ENCODE measurements around the gene FYCO1.
A peak's percentile ranks its signal among the peaks of the same experiment; 100 is the strongest.

Gene FYCO1

DNA sequence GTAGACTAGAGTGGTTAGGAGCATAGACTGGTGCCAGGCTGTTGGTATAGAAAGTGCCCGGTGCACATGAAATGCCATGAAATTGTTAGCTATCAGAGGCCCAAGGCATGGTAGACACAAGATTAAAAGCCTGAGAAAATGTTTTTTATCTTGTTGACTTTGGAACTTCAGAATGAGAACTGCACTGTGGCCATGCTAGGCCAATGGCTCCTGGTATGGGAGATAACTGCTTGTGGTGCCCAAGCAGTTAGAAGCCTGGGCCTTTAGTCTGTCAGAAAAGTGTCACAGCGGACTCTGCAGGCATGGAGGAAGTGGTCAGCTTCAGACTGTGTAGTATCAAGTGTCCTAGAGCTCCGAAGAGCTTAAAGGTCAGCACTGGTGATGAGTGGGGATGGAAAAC, 11.9 kb downstream of the FYCO1 start:
- DNase-seq, result no peak

DNA sequence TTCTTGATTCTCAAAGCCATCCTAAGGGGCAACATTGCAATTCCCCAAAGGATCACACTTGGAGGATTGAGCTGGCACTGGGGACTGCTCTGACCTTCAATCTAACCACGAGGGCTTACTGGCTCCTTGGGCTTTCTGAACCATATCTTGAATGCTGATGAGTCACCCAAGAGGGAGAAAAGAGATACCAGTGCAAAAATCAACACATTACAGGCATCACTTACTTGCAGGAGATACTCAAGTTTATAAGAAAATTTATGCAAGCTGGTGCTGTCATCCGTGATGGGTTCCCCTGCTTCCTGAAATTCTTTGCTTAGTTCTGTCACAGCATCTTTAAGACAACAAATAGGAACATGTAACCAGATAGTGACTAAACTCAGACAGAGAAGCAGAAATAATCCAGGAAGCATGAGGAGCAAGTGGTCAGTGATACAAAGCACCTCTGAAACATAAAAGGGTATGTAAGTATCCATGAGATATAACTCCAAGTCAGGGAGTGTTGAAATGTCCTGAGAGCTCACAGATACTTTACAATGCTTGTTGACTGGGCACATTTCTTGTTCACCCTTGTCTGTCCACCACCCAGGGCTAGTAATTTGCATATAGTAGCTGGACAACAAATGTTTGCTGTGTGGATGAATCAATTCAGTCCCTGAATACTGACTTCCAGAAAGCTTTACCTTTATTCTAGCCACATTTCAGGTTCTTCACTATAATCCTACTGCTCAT, 14.1 kb downstream of the FYCO1 start:
- no peak for DNase-seq

DNA sequence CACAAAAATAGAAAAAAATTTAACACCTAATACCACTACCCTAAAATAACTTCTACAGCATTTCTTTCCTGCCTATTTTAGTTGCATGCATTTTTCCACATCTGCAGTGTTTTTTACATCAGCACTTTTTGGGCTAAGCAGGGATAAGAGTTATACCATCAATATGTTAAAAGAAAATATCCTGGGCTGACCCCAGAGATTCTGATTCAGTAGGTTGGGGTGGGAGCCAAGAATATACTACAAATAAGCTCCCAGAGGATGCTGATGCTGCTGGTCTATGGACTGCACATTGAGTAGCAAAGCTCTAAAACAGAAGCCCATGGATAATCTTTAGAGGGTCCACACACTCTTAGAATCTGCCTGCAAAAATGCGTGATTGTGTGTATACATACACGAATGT, 14.8 kb downstream of the FYCO1 start:
- no peak for DNase-seq

- no peak for DNase-seq
Measured at GRCh38 chr3:45980229-45980813, 15.3 kb downstream of the FYCO1 start.

GRCh38 chr3:45979378-45979777, 16.2 kb downstream of the FYCO1 start:
- DNase-seq, result peak; percentile 64

GRCh38 chr3:45978006-45978761, 17.4 kb downstream of the FYCO1 start:
- DNase-seq, result no peak

DNA sequence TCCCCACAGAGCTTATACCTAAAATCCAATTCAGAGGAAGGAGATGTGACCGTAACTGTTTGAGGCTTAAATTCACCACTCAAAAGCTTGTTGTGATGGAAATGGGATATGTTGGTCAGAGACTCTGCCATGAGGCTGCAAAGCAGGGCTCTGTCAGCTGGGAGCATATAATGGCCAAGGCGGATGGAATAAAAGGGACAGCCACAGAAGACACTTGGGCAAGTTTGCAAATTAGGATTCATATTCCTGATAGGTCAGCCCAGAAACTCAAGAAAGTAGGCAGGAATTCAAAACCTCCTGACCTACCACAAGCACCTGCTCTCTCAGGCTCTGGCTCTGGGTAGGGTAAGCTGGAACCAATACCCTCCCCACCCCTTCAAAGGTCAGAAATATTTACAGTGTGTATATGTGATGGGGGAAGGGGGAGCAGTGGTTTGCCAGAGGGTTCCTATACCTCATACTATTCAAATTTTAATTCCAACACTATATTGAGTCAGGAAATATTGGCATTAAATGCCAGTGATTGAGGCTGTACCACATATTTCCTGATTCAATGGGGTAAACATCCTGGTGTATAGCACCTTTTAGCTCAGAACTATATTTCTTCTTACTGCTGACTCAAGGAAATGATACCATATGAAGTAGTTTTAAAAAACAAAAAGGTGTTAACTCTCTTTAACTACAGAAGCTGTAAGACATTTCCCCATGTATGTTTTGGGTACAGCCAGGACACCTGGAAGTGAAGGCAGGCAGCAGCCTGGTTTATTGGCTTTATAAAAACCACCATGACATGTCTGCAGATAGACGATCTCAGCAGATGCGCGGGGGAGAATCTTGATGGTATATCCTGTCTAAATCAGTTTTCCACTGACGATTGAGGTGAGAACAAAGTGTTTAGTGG, 19.2 kb downstream of the FYCO1 start:
- peak; percentile 45 for DNase-seq

DNA sequence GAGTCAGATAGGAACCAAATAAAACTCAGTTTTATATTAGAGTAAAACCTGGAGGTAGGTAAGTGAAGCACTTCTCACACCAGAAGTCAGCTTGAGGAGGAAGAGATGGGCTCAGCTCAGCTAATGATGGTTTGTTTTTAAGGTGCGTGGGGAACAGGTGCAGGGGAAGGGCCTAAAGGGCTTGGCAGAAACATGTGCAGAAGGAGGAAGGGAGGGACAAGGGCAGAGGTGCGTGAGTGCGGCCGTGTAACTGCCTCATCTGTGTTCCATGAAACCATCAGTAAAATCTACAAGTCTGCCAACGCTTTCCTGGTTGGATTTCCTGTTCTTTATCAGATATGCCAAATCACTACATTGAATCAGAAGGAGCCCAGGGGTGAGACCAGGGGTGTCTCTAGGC, 19.9 kb downstream of the FYCO1 start:
- DNase-seq, result peak; percentile 21

DNA sequence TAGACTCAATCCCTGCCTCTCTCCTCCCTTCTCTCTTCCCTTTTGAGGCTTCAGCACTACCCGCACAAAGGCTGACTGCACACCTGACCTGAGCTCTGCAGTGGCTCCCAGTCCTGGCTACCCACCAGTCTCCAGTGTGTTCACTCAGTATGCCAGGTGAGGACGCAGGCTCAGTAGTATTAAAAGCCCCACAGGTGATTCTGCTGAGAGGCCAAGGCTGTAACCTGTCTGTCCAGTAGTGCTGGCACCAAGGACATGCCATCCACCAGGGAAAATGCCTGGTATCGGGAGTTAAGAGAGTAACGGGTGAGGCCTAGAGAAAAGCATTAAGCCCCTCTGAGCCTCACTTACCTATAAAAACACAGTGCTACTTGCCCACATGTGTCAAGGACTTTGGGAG, 20.9 kb downstream of the FYCO1 start:
- DNase-seq, result no peak

GRCh38 chr3:45972534-45973402, 22.9 kb downstream of the FYCO1 start:
- DNase-seq, result peak; percentile 95

- DNase-seq, result no peak
Measured at GRCh38 chr3:45969953-45970352, 25.7 kb downstream of the FYCO1 start.

DNA sequence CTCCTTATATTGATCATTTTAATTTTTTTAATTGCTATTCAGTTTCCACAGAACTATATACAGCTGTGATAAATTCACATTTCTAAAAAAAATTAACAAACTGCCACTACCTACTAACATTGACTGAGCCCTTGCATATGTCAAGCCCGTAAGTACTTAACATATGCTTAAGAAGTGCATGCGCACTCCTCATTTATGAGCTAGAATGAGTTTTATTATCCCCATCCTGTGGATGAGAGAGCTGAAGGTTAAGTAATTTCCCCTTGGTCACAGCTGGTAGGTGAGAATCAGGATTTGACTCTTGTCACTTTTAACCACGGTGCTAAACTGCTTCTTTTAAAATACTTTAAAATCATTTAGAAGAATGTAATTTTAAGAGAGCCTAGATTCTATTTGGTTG, 26.5 kb downstream of the FYCO1 start:
- no peak for DNase-seq

DNA sequence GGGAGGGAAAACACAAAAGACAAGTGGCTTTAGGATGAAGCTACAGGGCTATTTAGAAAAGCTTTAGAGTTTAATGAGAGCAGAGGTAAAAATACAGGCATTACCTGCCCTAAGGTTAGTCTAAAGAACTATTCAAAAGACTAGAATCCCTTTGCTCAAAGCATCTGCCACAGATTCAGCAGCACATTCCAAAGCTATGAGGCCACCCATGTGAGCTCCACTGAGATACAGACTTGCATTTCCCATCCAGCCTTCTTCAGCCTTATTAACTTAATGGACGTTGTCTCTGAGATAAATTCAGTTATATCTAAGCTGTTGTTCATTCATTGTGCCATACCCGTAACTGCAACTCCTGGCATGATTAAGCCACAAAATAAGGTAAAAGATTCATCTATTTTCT, 26.9 kb downstream of the FYCO1 start:
- no peak for DNase-seq

GRCh38 chr3:45968149-45968548, 27.5 kb downstream of the FYCO1 start:
- no peak for DNase-seq

GRCh38 chr3:45967724-45968123, 27.9 kb downstream of the FYCO1 start:
- DNase-seq, result no peak

DNA sequence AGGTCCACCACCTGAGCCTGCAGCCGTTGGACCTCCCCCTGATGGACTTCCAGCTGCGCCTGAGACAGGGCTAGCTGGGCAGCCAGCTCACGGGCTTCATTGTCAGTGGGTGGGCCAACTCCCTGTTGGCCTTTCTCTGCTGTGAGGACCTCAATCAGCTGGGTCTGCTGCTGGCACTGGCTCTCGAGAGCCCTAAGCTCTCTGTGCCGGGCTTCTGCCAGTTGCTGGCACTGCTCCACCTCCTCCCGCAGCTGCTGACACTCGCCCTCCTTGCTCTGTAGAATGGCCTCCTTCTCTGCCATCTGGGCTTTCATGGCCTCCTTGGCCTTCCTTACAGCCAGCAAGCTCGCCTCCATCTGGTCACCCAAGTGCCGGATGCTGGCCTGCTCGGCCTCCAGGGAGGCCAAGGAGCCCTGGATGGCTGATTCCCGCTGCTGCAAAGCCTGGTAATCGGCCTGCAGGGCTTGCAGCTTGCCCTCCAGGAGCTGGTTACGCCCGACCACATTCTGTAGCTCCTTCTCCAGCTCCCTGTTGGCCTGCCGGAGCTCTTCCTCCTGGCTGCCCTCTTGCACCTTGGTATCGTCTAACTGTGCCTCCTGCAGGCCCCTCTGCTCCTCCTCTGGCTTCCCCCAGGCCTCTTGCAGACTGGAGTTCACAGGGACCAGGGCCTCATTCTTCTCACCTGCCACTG, 28.5 kb downstream of the FYCO1 start:
- DNase-seq, result no peak

DNA sequence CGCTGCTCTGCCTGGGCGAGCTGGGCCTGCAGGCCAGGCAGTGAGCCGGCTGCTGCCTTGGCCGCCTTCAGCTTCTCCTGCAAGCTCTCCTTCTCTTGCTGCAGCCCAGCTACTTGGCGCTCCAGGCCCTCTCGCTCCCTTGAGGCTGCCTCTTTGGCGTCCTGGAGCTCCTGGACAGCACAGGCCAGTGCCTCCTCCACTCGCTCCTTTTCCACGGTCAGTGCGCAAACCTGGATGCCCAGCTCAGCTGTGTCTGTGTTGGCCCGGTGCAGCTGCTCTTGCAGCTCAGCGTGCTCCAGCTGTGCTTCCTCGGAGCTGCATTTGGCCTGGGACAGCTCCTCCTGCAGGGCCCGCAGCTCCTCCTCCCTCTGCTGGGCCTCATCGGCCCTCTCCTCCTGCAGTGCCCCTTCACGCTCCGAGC, 29.2 kb downstream of the FYCO1 start:
- no peak for DNase-seq

GRCh38 chr3:45965653-45966052, 30.0 kb downstream of the FYCO1 start:
- no peak for DNase-seq

GRCh38 chr3:45965253-45965652, 30.4 kb downstream of the FYCO1 start:
- no peak for DNase-seq

DNA sequence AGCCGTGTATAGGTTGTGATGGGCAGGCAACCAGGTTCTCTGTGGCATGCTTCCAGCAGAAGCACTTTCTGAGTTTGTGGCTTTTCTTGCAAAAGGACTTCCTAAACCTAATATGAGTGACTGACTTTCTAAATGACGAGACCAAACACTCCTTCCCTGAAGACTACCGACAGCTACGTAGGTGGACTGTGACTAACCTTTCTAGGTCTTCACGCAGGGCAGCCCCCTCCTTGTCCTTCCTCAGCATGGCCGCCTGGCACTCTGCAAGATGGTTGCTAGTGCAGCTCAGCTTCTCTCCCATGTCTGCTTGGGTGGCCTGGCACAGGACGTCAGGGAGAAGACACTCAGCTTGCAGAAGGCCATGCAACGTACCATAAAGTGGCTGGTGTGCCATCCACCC, 31.5 kb downstream of the FYCO1 start:
- no peak for DNase-seq

GRCh38 chr3:45962033-45962432, 33.6 kb downstream of the FYCO1 start:
- no peak for DNase-seq

GRCh38 chr3:45960289-45960688, 35.3 kb downstream of the FYCO1 start:
- no peak for DNase-seq

All from GF-D8 (cell line).